Stimulated activated CD8-positive, alpha-beta memory T cell treated with anti-CD3 and anti-CD28 coated beads, Interleukin-4, amount 100 ng/mL, for 24 hours (primary cell): Measurements from ENCODE around the gene MT1G.
A peak's percentile ranks its signal among the peaks of the same experiment; 100 is the strongest.
"Not testable (repeated sequence)": the region's sequence is repeated elsewhere in the genome, so short reads cannot be mapped to it uniquely, and the experiment has no call there.

Experiments
- DNase-seq: peaks from one replicate; pipeline ENCODE4 v3.0.0-alpha.2; 2020; ENCODE audit warnings: low read depth

Gene MT1G

DNA sequence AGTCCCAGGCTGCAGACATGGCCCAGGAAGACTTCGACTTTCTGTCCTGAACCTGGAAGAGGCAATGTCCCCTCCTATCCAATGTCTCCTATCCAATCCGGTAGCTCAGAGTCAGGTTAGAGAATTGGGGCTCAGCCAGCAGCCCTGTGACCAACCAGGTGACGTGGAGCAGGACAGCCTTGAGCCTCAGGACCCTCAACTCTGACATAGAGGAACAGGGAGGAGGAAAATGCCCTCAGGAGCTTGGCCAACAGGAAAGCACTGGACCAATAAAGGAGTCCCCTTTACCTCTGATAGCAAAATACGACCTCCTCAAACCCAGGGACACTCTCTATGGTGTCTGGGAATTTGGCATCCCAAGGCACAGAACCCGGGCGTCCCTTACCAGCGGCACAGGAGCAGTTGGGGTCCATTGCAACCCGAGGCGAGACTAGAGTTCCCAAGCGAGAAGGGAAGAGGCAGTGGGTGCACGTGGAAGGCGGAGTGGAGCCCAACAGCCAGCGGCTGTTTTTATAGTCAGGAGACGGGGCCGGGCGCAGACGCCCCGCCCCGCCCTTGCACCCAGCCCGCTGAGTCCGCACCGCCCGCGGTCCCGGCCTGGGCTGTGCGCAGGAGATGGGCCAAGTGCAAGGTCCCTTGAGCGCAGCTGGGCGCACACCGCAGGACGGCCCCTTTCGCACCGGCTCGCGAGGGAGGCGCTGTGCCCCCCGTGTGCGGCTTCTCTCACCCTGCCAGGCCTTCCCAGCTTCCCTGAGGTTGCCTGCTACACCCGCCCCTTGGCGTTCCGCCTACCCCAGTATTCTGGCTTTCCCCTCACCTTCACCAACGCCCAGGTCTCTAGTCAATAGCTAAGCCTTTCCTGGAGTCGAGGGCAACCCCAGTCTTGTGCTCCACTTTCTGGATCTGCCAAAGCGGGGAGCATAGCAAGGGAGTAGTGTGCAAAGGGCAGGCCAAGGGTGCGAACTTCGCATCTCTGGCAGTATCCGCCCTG, at the start of gene MT1G:
Gene MT1G (minus strand): TSS at position 485 of the 991 bp plus-strand sequence. CDS start 72 bp downstream, at position 413.
- DNase-seq, result peak; percentile 42

DNA sequence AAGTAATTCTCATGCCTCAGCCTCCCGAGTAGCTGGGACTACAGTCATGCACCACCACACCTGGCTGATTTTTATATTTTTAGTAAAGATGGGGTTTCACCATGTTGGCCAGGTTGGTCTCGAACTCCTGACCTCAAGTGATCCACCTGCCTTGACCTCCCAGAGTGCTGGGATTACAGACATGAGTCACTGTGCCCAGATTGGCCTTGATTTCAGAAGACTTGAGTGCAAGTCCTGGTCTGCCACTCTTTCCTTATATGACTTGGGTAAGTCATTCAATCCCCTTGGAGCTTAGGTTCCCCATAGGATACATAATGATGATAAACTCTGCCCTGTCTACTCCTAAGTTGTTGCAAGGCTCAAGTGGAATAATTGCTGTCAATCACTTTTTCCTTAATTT, 49.7 kb upstream of the MT1G start:
- not testable (repeated sequence) for DNase-seq

DNA sequence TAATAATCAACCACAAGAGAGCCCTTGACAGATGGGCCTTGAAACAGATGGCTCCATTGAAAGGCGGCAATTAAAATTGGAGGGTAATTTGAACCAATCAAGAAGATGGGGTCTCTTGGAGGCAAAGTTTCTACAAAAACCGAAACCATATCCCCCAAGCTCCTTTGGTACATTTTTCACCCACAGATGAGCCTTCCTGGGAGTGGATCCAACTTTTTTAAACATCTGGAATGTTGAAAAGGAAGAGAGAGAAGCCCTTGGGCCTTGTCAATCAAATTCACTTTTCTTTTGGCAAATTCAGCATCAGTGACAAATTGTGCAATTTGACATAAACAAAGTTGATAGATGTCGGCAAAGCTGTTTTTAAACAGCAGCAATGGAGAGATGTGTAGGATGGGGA, 48.9 kb upstream of the MT1G start:
- no peak for DNase-seq

DNA sequence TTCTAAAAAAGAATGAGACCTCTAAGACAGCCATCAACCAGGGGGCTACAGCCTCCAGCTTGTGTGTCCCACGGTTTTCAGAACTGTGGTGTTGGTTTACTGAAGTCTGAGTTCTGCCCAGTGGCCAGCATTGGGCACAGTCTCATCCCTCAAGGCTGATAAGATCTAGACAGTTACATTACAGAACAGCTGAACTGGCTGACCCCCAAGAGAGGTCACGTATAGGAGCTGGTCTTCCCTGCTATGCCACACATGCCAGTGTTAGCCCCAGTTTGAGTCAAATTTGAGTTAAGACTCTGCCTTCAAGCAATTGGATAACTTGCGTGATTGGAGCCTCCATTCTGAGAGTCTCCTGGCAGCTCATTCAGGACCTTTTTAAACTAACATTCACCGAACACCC, 47.3 kb upstream of the MT1G start:
- DNase-seq, result no peak

GRCh38 chr16:56713794-56714193, 45.9 kb upstream of the MT1G start:
- DNase-seq, result no peak

DNA sequence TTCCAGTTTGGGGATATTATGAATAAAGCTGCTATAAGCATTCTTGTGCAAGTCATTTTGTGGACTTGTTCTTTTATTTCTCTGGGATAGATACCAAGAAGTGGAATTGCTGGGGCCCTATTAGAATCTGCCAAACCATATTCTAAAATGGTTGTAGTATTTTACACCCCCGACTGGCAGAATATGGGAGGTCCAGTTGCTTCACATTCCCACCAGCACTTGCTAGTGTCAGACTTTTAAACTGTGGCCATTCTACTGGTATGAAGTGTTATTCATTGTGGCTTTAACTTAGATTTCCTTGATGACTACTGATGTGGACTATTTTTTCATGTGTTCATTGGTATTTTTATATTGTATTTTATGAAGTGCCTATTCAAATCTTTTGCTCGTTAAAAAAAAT, 44.0 kb upstream of the MT1G start:
- DNase-seq, result no peak

DNA sequence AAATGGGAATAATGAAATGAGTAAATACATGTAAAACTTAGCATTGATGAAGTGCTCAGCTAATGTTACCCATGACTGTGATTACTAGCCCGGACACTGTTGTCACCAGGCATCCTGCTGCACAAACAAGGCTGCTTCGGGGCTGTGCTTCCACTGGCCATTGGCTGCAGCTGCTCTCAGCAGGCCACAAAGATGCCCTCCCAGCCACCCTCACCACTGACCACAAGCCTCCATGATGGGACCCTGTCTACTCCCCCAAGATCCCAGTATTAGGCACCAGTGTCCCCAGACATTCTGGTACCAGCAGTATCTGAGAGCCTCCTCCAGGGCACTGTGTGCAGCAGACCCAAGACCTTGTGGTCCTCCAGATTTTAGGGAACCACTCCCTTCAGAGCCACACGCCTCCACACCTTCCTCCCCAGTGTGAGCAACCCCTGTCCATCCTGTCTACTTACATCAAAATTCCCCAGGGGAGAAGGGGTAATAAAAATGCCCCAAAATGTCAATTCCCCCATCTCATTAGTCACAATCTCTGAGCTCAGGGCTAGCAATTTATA, 42.4 kb upstream of the MT1G start:
- no peak for DNase-seq

GRCh38 chr16:56709443-56710040, 41.7 kb upstream of the MT1G start:
- DNase-seq, result no peak

DNA sequence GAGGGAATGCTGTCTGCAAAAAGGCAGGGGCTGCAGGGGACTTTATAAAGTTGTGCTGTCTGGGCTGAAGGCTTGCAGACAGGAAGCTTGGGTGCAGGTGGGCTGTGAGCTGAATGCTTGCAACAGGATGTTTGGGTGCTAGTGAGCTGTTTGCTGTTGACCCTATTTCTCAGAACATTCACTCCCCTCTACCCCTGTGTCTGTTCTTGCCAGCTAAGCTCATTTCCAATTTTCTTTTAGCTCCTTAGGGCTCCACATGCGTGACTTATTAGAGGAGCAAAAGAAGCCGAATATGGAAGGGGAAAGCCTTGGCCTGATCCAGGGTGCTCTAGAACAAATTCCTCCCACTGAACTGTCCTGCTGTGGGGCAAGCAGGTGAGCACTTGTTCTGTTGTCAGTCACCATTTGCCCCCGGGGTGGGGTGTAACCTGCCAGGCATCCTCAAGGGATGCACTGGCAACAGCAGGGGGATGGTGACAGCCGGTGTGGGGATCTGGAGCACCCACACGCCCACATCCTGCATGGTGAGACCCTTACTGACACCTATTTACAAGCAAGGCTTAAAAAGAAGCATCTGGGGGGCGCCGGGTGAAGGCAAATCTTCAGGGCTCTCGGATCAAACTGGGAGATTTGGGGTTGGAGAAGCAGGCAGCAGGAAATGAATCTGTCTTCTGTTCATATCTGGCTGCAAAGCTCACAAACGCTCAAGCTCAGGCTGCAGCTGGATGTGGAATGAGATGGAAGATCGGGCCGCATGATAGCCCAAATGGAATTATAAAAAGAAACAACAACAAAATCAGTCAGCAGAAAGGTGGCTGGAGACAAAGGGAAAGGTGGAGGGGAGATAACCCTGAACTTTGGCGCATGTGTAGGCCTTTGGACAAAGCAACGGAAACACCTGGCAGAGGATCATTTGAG, 40.9 kb upstream of the MT1G start:
- DNase-seq, result no peak

- no peak for DNase-seq
Measured at GRCh38 chr16:56702836-56703235, 35.0 kb upstream of the MT1G start.

GRCh38 chr16:56701534-56701933, 33.7 kb upstream of the MT1G start:
- DNase-seq, result no peak

- no peak for DNase-seq
Measured at GRCh38 chr16:56700631-56701030, 32.8 kb upstream of the MT1G start.

- DNase-seq, result no peak
Measured at GRCh38 chr16:56700195-56700594, 32.3 kb upstream of the MT1G start.

GRCh38 chr16:56697456-56698155, 29.7 kb upstream of the MT1G start:
- no peak for DNase-seq

GRCh38 chr16:56695246-56695645, 27.4 kb upstream of the MT1G start:
- no peak for DNase-seq

DNA sequence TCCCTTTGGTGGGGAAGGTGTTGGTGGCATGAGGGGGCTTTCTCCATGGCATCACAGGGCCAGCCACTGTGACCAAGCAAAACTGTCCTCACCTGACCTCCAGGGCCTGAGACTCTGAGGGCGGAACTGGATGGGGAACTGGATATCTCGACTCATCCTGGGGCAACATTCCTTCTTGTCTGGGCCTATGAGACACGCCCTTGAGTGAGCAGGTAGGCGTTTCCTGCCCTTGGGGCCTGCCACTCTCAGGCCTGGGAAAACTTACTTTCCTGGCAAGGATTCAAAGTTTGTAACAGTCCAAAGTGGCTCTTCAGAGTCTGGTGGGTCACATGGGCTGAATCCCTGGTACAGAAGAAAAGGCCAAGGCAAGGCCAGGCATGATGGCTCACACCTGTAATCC, 24.0 kb upstream of the MT1G start:
- no peak for DNase-seq

GRCh38 chr16:56690420-56691122, 22.7 kb upstream of the MT1G start:
- DNase-seq, result no peak

GRCh38 chr16:56689171-56689570, 21.3 kb upstream of the MT1G start:
- DNase-seq, result no peak

GRCh38 chr16:56688762-56689161, 20.9 kb upstream of the MT1G start:
- no peak for DNase-seq

DNA sequence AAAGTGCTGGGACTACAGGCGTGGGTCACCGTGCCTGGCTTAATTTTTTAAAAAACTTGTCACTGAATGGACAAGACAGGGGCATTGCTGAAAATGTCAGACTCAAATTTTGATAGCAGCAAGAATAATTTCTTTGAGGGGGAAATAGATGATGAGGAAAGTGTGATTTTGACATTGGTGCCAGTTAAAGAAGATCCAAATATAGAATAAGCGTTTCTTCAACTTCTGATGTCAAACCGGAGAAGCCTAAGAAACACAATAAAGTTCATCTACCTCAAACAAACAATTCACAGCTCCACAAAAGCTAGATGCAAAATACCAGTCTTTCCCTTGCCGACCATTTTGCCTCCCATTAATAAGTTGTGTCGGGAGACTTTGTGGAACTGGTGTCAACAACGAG, 18.9 kb upstream of the MT1G start:
- no peak for DNase-seq
